GM11168 (cell line): ENCODE data around the gene SZRD1.

ENCODE experiments used
- in situ Hi-C: fragments of 300-500 bp; cut with MboI; formaldehyde crosslinking; loops from one replicate; pipeline ENCODE4 v1.12.0; 2022; ENCODE audit warnings: low sequenced_read_pairs; ENCODE audit not compliant: unreplicated experiment

SZRD1 gene

DNA sequence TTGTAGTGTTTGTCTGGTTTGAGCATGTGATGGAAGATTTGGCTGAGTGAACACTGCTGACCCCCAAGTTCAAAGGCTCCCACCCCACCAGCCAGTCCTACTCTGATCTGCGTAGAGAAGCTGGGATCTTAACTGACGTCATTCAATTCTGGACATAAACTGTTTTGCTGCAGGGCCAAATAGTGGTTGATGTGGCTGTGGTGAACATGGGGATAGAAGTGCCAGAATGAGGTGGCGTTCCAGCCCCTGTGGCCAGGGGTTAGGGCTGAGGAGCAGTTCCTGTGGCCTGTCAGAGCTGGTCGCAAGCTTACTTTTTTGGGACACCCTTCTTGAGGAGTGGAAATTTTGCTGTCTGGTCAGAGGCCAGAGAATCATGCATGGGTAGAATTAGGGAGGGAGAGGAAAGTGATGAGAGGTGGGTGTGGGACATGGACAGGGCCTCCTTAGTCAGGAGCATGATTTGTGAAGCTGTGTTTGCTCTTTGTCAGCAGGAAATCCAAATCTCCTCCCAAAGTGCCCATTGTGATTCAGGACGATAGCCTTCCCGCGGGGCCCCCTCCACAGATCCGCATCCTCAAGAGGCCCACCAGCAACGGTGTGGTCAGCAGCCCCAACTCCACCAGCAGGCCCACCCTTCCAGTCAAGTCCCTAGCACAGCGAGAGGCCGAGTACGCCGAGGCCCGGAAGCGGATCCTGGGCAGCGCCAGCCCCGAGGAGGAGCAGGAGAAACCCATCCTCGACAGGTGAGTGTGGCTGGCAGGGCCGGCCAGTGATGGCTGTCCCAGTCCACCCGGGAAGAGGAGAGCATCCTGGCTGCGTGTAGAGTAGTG lies 25.9 kb downstream of the SZRD1 start:
- in situ Hi-C loops = no loop called here

DNA sequence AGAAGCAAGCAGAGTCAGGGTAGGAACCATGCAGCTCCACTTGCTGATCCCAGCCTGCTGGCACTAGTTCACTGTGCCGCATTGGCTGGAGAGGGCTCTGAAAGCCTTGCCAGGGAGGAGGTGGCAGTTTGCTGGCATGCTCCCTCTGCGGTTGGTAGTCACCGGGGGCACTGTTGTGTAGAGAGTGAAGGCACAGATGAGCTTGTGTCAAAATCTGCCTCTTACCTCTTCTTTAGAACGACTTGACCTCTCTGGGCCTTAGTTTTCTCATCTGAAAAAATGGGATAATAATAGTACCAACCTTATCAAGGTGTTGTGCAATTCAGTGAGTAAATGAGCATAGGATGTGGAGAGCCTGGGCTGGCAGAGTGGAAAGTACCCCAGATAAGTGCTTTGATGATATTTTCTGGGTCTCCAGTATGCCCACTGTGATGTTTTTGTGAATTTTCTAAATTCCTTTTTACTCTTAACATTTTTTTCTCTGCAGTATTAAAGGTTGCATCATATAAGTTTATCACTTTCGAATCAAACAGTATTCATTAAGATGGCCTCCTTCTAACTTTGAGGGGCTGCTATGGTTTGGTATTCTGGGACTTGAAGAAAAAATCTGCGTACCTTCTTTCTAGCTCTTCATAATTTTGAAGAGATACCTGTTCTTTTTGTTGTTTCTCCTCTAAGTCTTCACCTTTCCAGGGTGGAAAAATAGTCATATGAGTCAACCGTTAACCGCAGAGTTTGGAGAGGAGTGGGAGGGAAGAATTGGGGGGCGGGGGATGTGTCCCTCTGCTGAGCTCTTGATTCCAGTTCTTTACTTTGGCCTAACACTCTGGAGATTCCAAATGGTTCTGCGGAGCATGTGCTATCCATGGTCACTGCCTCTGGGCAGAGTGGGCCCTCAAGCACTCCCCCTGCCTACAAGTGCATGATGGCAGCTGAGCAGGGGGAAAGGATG lies 26.8 kb downstream of the SZRD1 start:
- in situ Hi-C loops = no loop called here

DNA sequence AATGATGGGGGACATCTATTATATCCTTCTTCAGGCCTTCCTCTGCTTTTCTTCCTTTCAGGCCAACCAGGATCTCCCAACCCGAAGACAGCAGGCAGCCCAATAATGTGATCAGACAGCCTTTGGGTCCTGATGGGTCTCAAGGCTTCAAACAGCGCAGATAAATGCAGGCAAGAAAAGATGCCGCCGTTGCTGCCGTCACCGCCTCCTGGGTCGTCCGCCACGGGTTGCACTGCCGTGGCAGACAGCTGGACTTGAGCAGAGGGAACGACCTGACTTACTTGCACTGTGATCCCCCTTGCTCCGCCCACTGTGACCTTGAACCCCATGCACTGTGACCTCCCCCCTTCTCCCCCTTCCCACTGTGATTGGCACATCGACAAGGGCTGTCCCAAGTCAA lies 27.9 kb downstream of the SZRD1 start:
- in situ Hi-C loops = no loop called here

DNA sequence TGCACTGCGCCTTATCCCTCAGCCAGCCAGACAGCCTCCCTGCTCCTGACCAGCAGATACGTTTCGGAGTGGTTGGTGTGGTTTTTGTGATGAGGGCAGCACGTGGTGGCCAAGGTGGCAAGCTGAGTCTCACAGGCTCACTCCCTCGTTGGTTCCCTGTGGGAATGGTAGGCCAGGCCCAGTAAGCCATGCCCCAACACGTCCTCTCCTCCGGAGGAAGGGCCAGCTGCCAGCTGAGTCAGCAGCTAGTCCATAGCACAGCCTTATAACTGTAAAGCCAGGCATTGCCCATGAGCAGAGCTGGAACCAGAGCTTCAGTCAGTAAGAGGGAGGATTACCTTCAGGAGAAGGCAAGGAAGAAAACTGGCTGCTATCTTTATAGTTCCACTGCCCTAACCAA lies 29.5 kb downstream of the SZRD1 start:
- in situ Hi-C loops = no loop called here

DNA sequence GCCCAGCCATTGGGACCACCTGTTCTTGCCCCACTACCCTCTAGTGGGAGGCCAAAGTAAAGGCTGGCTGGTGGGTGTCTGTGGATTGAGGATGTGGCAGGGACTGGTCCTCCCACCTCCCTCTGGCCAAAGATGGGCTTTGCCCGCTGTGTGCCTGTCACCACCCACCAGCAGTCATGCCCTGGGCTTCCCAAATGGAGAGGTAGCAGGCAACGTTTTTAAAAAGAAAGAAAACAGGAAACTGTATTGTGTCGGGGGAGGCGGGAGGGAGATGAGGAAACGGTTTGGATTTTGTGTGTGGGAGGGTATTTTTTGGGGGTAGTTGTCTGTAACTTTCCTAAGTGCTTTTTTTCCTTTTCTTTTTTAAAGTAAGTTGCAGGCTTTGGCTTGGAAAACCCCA lies 30.1 kb downstream of the SZRD1 start:
- in situ Hi-C loops = no loop called here

DNA sequence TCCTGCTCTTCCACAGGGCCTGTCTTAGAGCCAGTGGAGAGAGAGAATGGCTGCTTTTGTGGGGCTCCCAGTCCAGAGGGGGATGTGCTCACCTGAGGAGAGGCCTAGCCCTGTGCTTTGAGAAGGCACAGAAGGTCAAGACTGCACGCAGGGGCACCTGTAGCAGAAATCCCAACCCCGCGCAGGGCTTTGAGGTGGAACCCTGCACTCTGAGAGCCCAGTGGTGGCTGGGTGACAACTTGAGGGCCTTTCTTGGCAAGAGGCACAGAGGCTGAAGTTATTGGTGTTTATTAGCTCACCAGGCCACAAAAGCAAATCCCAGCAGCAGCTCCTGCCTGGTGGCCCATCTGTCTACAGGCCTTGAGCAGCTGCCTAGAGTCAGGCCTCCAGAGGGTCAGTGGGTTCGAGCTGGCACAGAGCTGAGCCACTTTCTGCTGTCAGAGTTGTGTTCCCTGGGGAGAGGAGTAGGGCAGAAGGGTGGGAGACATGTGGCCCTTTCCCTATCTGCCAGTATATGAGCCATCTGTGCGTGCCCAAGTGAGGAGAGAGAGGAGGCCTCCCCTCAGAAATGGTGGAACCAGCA lies 31.4 kb downstream of the SZRD1 start:
- in situ Hi-C loops = no loop called here

DNA sequence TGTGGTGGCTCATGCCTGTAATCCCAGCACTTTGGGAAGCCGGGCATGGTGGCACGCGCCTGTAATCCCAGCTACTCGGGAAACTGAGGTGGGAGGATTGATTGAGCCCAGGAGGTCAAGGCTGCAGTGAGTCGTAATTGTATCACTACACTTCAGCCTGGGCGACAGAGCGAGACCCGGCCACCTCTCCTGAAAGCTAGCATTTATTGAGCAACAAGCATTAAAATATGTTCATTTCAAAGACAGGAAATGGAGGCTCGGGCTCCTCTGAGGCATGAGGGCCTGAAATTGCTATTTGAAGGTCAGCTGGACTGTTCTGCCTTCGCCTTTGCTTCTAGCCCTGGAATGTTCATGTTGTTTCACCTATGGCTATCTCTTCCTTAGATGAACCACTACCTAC lies 35.7 kb downstream of the SZRD1 start:
- in situ Hi-C loops = no loop called here

DNA sequence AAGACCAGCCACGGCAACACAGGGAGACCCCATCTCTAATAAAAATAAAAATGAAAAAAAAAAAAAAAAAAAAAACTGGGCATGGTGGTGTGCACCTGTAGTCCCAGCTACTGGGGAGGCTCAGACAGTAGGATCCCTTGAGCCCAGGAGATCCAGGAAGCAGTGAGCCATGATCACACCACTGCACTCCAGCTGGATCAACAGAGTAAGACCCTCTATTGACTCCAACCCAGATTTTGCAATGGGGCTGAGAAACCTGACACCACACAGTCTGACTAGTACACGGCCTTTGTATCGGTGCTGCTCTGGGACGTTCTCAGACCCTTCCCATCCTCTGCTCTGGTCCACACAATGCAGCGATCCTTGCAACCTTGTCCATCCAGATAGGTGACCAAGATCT lies 38.4 kb downstream of the SZRD1 start:
- in situ Hi-C loops = no loop called here

DNA sequence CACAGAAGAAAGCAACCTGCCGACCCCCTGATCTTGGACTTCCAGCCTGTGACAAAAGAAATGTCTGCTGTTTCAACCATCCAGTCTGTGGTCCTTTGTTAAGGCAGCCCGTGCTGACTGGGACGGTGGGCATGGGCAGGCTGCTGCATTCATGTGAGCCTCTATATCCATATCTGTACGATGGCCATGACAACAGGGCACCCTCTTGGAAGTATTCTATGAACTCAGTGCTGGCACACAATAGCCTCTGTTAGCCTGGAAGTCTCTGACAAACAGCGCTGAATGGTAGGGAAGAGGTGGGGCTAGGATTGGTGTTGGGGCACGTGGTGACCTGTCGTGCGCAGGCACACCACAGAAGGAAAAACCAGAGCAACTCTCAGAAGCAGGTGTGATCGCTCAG lies 39.8 kb downstream of the SZRD1 start:
- in situ Hi-C loops = no loop called here

DNA sequence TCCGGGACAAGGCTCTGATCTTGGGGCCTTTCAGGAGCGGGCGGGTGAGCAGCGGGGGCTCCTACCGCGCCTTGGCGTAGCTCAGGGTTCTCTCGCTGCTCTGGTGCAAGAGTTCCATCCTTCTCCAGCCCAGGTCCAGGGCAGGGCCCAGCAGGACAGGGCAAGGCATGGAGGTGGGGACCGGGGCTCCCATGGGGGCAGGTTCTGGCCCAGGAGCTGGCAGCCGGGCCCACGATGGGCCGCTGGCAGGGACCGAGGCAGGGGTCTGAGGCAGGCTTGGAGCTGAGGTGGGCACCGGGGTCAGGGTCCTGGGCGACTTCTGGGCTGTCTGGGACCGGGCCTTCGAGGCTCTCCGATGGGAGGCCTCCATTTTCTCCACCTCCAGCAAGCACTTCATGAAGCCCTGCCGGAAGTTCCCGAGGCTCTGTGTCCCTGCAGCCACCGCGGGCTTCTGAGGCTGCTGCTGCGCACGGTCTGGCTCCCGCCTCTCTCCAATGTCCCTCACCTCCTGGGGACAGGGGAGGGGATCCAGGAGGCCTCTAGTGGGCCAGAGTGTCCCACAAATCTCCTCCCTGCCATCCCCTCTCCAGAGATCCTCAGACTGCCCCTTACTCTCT lies 42.6 kb downstream of the SZRD1 start:
- in situ Hi-C loops = no loop called here

DNA sequence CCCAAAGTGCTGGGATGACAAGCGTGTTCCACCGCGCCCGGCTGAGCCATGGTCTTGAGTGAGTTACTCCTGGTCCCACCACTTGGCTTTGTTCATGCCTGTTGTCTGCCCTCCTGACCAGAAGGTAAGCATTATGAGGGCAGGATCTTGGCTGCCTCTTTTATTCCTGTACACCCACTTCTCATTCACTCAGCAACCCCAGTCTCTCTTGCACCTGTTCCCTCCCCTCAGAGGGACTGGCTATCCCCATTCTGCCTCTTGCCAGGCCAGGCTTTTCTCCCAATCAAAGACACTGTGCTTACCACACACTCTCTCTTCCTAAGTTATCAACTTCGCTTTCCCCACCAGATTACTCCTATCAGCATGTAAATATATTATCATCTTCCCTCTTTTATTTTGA lies 43.8 kb downstream of the SZRD1 start:
- in situ Hi-C loops = no loop called here

DNA sequence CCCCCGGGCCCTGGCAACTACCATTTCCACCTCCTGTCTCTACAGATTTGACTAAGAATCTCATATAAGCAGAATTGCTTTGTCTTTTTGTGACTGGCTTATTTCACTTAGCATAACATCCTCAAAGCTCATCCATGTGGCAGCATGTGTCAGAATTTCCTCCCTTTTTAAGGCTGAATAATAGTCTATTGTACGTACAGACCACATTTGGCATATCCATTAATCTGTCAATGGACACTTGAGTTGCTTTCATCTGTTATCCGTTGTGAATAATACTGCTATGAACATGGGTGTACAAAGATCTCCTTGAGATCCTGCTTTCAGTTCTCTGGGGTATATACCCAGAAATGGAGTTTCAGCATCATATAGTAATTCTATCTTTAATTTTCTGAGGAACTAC lies 46.1 kb downstream of the SZRD1 start:
- in situ Hi-C loops = no loop called here

DNA sequence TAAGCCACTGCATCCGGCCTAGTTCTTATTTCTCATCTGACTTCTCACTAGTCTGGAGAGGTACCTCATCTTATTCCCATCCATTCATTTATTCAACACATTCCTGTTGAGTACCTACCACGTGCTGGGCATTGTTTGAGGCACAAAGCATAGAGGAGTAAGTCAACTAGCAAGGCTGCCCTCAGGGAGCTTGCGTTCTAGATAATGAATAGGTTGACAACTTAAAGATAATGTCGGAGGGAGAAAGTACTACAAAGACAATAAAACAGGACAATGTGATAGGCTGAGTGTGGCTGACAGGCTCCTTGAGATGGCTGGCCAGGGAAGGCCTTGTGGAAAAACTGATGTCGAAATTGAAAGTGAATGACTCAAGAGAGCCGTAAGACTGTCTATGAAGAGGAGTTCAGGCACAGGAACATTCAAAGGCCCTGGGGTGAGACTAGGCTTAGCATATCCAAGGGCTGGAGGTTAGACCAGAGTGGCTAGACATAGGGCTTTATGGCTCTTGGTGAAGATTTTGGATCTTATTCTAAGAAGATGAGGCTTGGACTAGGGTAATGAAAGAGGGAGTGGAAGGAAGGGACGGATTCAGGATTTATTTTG lies 51.9 kb downstream of the SZRD1 start:
- in situ Hi-C loops = no loop called here

DNA sequence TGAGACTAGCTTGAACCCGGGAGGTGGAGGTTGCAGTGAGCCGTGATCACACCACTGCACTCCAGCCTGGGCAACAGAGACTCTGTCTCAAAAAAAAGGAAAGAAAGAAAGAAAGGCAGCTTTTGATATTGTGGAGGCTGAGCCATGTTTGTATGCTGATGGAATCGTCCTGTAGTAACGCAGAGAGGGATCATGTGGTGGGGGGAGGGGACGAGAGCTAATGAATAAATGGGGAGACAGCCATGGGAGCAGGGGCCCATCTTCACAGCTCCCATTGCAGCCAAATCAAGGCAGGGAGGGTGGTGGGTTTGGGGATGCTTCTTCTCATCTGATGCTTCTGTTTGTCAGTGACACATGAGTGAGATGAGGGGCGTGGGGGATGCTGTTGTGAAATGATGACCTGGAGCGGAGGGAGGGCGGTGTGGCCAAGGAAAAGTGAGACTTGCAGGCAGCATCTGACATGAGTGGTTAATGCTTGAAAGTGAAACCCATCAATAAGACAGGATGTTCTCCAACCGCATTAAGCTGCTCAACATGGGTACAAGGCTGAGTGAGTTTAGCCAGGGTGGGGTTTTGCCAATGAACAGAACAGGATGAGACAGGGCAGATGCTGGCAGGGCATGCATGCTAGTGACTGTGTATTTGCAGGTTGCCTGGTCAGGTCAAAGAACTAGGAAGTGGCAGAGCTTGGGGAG lies 53.5 kb downstream of the SZRD1 start:
- in situ Hi-C loops = no loop called here

DNA sequence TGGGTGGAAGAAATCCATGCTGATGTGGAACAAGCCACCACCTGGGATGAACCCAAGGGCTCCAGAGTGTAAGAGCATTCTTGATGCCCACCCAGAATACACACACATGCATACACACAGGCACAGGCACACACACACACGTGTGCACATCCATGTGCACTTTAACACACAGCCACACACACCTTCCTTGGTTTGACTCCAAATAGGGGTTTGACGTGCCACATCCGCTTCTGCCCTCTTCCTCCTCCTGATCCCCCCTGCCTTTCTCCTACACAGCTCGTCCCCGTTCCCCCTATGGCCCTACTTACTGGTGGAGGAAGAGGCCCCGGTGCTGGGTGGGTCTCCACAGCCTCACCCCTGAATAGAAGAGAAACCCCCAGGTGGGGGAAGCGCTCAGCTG lies 54.2 kb downstream of the SZRD1 start:
- in situ Hi-C loops = no loop called here

DNA sequence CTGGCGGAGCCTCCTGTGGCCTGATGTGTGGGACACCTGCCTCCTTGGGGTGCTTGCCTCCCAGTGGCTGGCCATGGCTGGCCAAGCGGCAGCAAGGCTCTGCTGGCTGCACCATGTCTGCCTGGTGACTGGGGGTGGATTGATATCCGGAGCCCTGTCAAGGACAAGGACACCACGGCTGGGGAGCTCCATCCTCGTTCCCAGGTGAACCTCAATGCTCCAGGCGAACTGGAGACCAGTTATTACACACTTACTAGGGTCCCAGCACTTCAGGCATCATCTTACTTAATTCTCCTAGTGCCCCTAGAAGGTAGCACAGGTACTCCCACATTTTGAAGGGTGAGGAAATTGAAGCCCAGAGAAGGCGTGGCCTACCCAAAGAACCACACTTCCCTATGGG lies 55.0 kb downstream of the SZRD1 start:
- in situ Hi-C loops = no loop called here

DNA sequence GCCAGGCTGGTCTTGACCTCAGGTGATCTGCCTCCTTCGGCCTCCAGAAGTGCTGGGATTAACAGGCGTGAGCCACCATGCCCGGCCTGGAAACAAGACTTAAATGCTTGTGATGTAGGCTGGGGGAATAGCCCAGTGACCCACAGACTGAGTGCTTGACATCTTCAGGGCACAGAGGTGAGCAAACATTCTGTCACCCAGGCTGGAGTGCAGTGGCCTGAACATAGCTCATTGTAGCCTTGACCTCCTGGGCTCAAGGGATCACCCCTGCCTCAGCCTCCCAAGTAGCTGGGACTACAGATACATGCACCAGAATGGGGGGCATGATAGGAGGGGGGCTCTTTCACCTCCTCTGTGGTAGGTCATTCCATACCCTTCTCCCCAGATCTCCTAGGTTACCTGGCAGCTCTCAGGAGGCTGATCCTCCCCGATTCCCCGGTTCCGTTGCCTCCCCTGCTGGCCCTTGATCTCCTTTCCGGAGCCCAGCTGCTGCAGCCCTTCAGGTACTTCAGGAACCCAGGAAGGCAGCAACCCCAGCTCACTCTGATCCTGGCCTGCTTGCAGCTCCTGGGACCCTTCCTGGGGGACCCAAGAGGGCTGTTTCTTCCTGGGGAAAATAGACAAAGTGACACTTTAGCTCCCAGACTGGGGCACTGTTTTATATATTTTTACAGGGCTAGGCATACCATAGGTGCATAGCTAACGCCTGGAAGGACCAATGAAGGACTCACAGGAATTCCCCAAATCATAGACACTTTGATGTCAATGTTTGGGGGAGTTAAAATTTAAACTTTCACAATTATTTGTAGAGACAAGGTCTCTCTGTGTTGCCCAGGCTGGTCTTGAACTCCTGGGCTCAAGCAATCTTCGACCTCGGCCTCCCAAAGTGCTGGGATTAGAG lies 58.3 kb downstream of the SZRD1 start:
- in situ Hi-C loops = no loop called here

DNA sequence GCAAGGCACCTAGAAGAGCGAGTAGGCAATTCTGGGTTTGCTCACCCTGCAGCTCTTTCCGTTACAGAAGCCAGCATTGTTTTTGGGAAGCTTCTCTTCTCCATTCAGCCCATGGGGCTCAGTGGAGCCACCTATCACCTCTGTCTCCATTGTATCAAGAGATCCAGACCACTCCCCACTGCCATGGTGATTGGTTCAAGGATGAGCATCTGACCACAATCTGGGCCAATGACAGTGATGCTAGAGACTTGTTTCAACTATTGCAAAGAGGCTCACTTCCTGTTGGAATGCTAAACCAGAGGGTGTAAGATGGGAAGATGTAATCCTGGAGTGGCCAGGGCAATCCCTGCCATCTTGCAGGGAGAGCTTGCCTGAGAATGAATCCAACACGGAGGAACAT lies 63.6 kb downstream of the SZRD1 start:
- in situ Hi-C loops = no loop called here

DNA sequence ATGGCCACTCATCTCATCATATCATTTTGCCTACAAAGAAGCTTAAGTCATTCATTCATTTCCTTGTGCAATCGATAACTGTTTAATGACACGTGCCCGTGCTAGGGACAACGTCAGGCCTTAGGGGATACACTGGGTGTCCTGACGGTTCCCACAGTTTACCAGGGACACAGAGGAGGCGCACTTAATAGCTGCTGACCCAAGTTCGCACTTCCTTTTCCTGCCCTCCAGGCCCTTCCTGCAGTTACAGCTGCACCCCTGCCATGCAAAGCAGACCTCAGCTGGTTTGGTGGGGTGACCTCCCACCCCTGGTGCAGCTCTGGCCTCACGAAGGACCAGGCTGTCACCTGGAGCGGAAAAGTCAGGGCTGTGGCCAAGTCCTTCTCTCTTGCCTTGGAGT lies 66.0 kb downstream of the SZRD1 start:
- in situ Hi-C loops = no loop called here
